ENCODE data around the gene UPB1.

The UPB1 gene

DNA sequence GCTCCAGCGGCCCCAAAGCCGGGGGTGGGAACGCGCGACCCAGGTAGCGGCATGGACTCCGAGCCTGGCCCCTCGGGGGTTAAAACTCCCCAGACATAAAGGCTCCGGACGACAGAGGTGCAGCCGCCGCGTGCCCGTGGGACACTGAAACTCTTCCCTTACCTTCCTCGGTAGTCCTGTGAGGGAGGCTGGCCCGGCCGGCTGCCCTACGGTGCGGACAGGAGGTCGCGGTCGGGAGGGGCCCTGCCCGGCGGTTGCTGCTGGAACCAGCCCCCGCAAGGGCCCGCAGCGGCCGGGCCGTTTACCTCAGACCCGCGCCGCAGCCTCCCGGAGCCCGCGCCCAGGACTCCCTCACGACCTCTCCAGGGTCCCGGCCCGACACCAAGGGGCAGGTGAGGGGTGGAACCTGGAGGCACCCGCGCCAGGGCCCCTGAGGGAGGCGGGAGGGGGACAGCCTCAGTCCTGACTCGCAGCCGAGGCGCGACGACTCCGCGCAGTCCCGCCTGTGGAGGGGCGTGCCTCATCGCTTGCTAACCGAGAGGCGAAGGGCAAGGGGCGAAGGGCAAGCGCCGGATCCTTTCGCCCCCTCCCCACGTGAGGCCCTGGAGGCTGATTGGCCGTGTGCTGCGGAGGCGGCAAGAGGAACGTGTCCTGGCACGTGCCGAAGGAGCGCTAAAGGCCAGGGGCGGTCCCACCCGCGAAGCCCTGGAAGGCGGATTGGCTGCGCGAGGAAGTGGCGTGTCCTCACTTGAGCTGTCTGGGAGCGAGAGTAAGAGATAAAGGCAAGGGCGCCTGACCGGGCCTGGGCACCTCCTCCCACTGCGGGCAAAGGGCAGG is at the start of gene UPB1:
TSS of gene UPB1 (plus strand) at position 805 of the 837 bp plus-strand sequence. CDS start 72 bp downstream, outside the sequence.
- no peak for DNase-seq (ENCODE audit: low read depth)
- in situ Hi-C loops (cut with HindIII; ENCODE audit: low sequenced_read_pairs): no loop called here
- TF ChIP-seq, protein P1, sequence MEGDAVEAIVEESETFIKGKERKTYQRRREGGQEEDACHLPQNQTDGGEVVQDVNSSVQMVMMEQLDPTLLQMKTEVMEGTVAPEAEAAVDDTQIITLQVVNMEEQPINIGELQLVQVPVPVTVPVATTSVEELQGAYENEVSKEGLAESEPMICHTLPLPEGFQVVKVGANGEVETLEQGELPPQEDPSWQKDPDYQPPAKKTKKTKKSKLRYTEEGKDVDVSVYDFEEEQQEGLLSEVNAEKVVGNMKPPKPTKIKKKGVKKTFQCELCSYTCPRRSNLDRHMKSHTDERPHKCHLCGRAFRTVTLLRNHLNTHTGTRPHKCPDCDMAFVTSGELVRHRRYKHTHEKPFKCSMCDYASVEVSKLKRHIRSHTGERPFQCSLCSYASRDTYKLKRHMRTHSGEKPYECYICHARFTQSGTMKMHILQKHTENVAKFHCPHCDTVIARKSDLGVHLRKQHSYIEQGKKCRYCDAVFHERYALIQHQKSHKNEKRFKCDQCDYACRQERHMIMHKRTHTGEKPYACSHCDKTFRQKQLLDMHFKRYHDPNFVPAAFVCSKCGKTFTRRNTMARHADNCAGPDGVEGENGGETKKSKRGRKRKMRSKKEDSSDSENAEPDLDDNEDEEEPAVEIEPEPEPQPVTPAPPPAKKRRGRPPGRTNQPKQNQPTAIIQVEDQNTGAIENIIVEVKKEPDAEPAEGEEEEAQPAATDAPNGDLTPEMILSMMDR (IDR thresholded peaks at IDR 0.05; ENCODE audit: low read depth, low read length, missing control alignments): no peak
- H3K4me3 ChIP-seq (ENCODE audit: low read depth, low read length): peak within 1 kb of the TSS; percentile 19

DNA sequence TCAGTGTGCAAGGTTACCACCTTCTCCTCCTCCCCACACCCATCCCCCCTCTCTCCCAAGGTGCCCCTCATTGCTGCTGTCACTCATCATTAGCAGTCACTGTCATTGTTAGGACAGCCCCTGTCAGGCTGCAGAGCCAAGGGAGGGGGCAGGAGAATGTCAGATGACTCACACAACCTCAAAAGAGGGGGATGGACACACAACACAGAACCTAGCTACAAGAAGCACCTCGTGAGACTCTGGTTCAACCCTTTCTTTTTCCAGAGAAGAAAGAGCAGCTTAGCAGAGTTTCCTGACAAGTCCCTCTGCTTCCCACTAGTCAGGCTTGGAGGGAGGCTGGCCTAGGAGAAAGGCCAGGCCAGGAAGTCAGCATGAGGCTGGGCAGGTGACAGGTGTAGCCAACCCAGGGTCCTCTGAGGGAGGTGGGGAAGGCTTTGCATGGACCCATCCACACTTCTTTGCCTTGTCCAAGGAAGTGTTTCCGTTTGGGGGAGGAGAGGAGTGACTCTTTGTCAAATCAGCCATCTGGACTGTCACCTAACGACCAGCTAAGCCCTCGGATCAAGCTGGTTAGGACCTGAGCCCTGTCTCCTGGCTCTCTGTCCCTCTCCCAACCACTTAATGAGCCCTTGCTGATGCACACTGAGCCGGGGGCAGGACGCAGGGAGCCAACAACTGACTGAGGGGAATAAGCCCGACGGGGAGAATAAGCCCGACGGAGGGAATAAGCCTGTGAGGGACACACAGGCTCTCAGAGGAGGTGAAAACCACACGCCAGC is 49.5 kb upstream of the UPB1 start:
- TF ChIP-seq, protein P1 (IDR thresholded peaks at IDR 0.05; ENCODE audit: low read depth, low read length, missing control alignments): no peak
- in situ Hi-C loops (cut with HindIII; ENCODE audit: low sequenced_read_pairs): no loop called here
- DNase-seq (ENCODE audit: low read depth): no peak
- H3K4me3 ChIP-seq (ENCODE audit: low read depth, low read length): no peak overlapping the region

DNA sequence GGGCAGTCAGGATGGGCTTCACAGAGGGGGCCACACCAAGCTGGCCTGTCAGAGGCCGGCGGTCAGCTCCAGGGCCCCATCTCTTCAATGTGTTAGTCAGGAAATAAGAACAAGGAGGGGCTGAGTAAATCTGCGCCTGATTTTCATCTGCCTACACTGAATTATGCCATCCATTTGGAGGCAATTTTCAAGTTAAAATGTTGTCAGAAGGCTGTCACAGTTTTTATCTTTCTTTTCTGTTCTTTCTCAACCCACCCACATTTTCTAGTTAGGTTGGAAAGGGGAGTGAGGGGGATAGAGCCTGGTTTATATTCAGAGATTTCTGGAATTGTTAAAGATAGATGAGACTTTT is 48.9 kb upstream of the UPB1 start:
- no peak for DNase-seq (ENCODE audit: low read depth)
- H3K4me3 ChIP-seq (ENCODE audit: low read depth, low read length): no peak overlapping the region
- TF ChIP-seq, protein P1 (IDR thresholded peaks at IDR 0.05; ENCODE audit: low read depth, low read length, missing control alignments): no peak
- in situ Hi-C loops (cut with HindIII; ENCODE audit: low sequenced_read_pairs): no loop called here

- TF ChIP-seq, protein P1 (IDR thresholded peaks at IDR 0.05; ENCODE audit: low read depth, low read length, missing control alignments): no peak
- in situ Hi-C loops (cut with HindIII; ENCODE audit: low sequenced_read_pairs): no loop called here
- no peak for DNase-seq (ENCODE audit: low read depth)
Observed at GRCh38 chr22:24450610-24451009, 44.5 kb upstream of the UPB1 start.

GRCh38 chr22:24451162-24451561 is 44.0 kb upstream of the UPB1 start:
- TF ChIP-seq, protein P1 (IDR thresholded peaks at IDR 0.05; ENCODE audit: low read depth, low read length, missing control alignments): no peak
- DNase-seq (ENCODE audit: low read depth): no peak
- no peak overlapping the region for H3K4me3 ChIP-seq (ENCODE audit: low read depth, low read length)
- in situ Hi-C loops (cut with HindIII; ENCODE audit: low sequenced_read_pairs): no loop called here

More at GRCh38 chr22:24450610-24451009, 44.5 kb upstream of the UPB1 start:
- no peak overlapping the region for H3K4me3 ChIP-seq (ENCODE audit: low read depth, low read length)

- no peak overlapping the region for H3K4me3 ChIP-seq (ENCODE audit: low read depth, low read length)
- no peak for DNase-seq (ENCODE audit: low read depth)
- in situ Hi-C loops (cut with HindIII; ENCODE audit: low sequenced_read_pairs): no loop called here
- TF ChIP-seq, protein P1 (IDR thresholded peaks at IDR 0.05; ENCODE audit: low read depth, low read length, missing control alignments): no peak
Observed at GRCh38 chr22:24453853-24454252, 41.3 kb upstream of the UPB1 start.

All from astrocyte of the cerebellum (primary cell).